HG03457 (cell line): ENCODE measurements around the gene ERP27.

ENCODE experiments used
- ATAC-seq: cut with Tn5 transposase; IDR thresholded peaks from one replicate; pipeline ENCODE4 v1.9.1; 2021; ENCODE audit warnings: moderate number of reproducible peaks; ENCODE audit not compliant: unreplicated experiment

The ERP27 gene

GRCh38 chr12:14959916-14960496, 21.7 kb upstream of the ERP27 start:
- no peak for ATAC-seq

GRCh38 chr12:14959463-14959862, 21.1 kb upstream of the ERP27 start:
- no peak for ATAC-seq

- no peak for ATAC-seq
Observed at GRCh38 chr12:14959126-14959440, 20.7 kb upstream of the ERP27 start.

- no peak for ATAC-seq
Observed at GRCh38 chr12:14958361-14959125, 20.2 kb upstream of the ERP27 start.

GRCh38 chr12:14957551-14958168, 19.3 kb upstream of the ERP27 start:
- no peak for ATAC-seq

GRCh38 chr12:14956905-14957304, 18.6 kb upstream of the ERP27 start:
- ATAC-seq: no peak

- no peak for ATAC-seq
Observed at GRCh38 chr12:14956024-14956891, 17.9 kb upstream of the ERP27 start.

- no peak for ATAC-seq
Observed at GRCh38 chr12:14954269-14954668, 15.9 kb upstream of the ERP27 start.

GRCh38 chr12:14953752-14954151, 15.4 kb upstream of the ERP27 start:
- ATAC-seq: no peak

- peak; percentile 50 for ATAC-seq
Observed at GRCh38 chr12:14952299-14952921, 14.1 kb upstream of the ERP27 start.

- ATAC-seq: no peak
Observed at GRCh38 chr12:14951851-14952250, 13.5 kb upstream of the ERP27 start.

- ATAC-seq: no peak
Observed at GRCh38 chr12:14950982-14951746, 12.8 kb upstream of the ERP27 start.

- ATAC-seq: no peak
Observed at GRCh38 chr12:14950421-14950820, 12.1 kb upstream of the ERP27 start.

- no peak for ATAC-seq
Observed at GRCh38 chr12:14949631-14950030, 11.3 kb upstream of the ERP27 start.

- peak; percentile 94 for ATAC-seq
Observed at GRCh38 chr12:14948672-14949071, 10.3 kb upstream of the ERP27 start.

GRCh38 chr12:14946861-14947260, 8.5 kb upstream of the ERP27 start:
- no peak for ATAC-seq

GRCh38 chr12:14946162-14946561, 7.8 kb upstream of the ERP27 start:
- no peak for ATAC-seq

GRCh38 chr12:14942196-14942931, 4.0 kb upstream of the ERP27 start:
- ATAC-seq: no peak

- no peak for ATAC-seq
Observed at GRCh38 chr12:14941369-14941768, 3.0 kb upstream of the ERP27 start.

- ATAC-seq: no peak
Observed at GRCh38 chr12:14937689-14938088, 648 bp downstream of the ERP27 start.
